OCI-LY1 (cell line): ENCODE data around the gene TAAR6.
"Not testable (repeated sequence)": the region's sequence is repeated elsewhere in the genome, so short reads cannot be mapped to it uniquely, and the experiment has no call there.

ENCODE experiments used
- H2AFZ ChIP-seq: fragments of 200-600 bp; sonication (generic), shearing (Covaris generic); 2 replicates; pipeline ENCODE4 v1.6.0; 2014; ENCODE audit warnings: antibody characterized with exemption, mild to moderate bottlenecking, low read length
- H3F3A ChIP-seq: fragments of 200-600 bp; sonication (generic), shearing (Covaris generic); 2 replicates; pipeline ENCODE4 v1.6.0; 2014; ENCODE audit warnings: mild to moderate bottlenecking, antibody characterized with exemption, low read length, moderate library complexity; ENCODE audit not compliant: insufficient read depth
- H3K27ac ChIP-seq: fragments of 200-600 bp; sonication (generic); 2 replicates; pipeline ENCODE4 v1.5.1; 2014; ENCODE audit warnings: low read length, mixed run types, mild to moderate bottlenecking, low read depth; ENCODE audit not compliant: poor library complexity, severe bottlenecking
- H3K27me3 ChIP-seq: fragments of 200-600 bp; sonication (generic); 2 replicates; pipeline ENCODE4 v1.6.0; 2014; ENCODE audit warnings: antibody characterized with exemption, mild to moderate bottlenecking, low read length, moderate library complexity; ENCODE audit not compliant: insufficient read depth
- H3K36me3 ChIP-seq: fragments of 200-600 bp; sonication (generic); 2 replicates; pipeline ENCODE4 v1.6.1; 2014; ENCODE audit warnings: mild to moderate bottlenecking, antibody characterized with exemption, low read length, moderate library complexity, mixed read lengths; ENCODE audit not compliant: insufficient read depth
- H3K4me1 ChIP-seq: fragments of 200-600 bp; sonication (generic); 2 replicates; pipeline ENCODE4 v1.5.1; 2014; ENCODE audit warnings: mild to moderate bottlenecking, low read length, moderate library complexity; ENCODE audit not compliant: insufficient read depth, severe bottlenecking
- H3K4me2 ChIP-seq: fragments of 200-600 bp; sonication (generic), shearing (Covaris generic); 2 replicates; pipeline ENCODE4 v1.6.1; 2014; ENCODE audit warnings: low read length
- H3K4me3 ChIP-seq: fragments of 200-600 bp; sonication (generic); 2 replicates; pipeline ENCODE4 v1.5.1; 2014; ENCODE audit warnings: low read length, low read depth, mild to moderate bottlenecking, mixed read lengths; ENCODE audit not compliant: poor library complexity, severe bottlenecking
- H3K79me2 ChIP-seq: fragments of 200-600 bp; shearing (Covaris generic); 2 replicates; pipeline ENCODE4 v1.6.1; 2016; ENCODE audit warnings: mixed run types, low read length, mixed read lengths; ENCODE audit not compliant: insufficient read depth
- H3K9ac ChIP-seq: fragments of 200-600 bp; sonication (generic), shearing (Covaris generic); 2 replicates; pipeline ENCODE4 v1.6.1; 2014; ENCODE audit warnings: mild to moderate bottlenecking, low read length, mixed read lengths
- H3K9me2 ChIP-seq: fragments of 200-600 bp; sonication (generic), shearing (Covaris generic); 2 replicates; pipeline ENCODE4 v1.6.1; 2014; ENCODE audit warnings: low read depth, mild to moderate bottlenecking, low read length, mixed read lengths
- H3K9me3 ChIP-seq: fragments of 200-600 bp; shearing (Covaris generic); 2 replicates; pipeline ENCODE4 v1.6.1; 2014; ENCODE audit warnings: low read length, mixed read lengths
- H4K20me1 ChIP-seq: fragments of 200-600 bp; sonication (generic), shearing (Covaris generic); 2 replicates; pipeline ENCODE4 v1.6.0; 2016; ENCODE audit warnings: mild to moderate bottlenecking, low read length; ENCODE audit not compliant: insufficient read depth
- EZH2 ChIP-seq: fragments of 200-600 bp; sonication (generic), shearing (Covaris generic); IDR thresholded peaks from 2 replicates; pipeline ENCODE4 v1.8.0; 2017; ENCODE audit warnings: borderline replicate concordance, mixed run types, mild to moderate bottlenecking, antibody characterized with exemption, low read length, moderate library complexity, mixed read lengths
- TF ChIP-seq, protein P1 (sequence below): fragments of 200-600 bp; sonication (generic), shearing (Covaris generic); IDR thresholded peaks from 2 replicates; pipeline ENCODE4 v1.5.1; 2017; ENCODE audit warnings: mild to moderate bottlenecking, antibody characterized with exemption, low read length, moderate library complexity, mixed read lengths

Gene TAAR6

DNA sequence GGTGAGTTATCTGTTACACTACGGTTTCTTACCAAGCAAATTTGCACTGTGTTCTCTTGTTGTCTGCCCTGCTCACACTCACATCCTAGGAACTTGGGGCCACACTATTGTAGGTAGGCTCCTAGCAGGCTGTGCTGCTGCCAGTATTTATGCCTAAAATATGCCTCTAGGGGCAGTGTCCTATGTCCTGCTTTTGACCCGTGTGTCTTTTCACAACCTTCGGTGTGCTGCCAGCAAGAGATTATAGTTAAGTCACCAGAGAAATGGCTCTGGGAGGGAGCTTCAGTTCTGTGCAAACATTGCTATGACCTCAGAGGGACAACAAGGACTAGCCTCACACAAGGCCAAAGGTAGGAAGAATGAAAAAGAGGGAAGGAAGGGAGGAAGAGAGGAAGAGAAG lies 28.4 kb downstream of the TAAR6 start:
- Histone ChIP-seq H3K4me3 (no peak overlapping the region), H3F3A (no peaks in the 10 kb centered on the region), H3K27ac (no peak overlapping the region), H3K9ac (no peak overlapping the region), H3K36me3 (no peaks in the 10 kb centered on the region), H3K79me2 (no peaks in the 10 kb centered on the region), H4K20me1 (no peaks in the 10 kb centered on the region), H3K4me1 (no peaks in the 10 kb centered on the region), H3K27me3 (no peaks in the 10 kb centered on the region), H3K4me2 (no peak overlapping the region), H3K9me3 (no peaks in the 10 kb centered on the region), H3K9me2 (no peaks in the 10 kb centered on the region), H2AFZ (no peak overlapping the region)
- TF ChIP-seq, protein P1, sequence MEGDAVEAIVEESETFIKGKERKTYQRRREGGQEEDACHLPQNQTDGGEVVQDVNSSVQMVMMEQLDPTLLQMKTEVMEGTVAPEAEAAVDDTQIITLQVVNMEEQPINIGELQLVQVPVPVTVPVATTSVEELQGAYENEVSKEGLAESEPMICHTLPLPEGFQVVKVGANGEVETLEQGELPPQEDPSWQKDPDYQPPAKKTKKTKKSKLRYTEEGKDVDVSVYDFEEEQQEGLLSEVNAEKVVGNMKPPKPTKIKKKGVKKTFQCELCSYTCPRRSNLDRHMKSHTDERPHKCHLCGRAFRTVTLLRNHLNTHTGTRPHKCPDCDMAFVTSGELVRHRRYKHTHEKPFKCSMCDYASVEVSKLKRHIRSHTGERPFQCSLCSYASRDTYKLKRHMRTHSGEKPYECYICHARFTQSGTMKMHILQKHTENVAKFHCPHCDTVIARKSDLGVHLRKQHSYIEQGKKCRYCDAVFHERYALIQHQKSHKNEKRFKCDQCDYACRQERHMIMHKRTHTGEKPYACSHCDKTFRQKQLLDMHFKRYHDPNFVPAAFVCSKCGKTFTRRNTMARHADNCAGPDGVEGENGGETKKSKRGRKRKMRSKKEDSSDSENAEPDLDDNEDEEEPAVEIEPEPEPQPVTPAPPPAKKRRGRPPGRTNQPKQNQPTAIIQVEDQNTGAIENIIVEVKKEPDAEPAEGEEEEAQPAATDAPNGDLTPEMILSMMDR = peak; percentile 45; the same call in 1 of the 2 replicates
- TF ChIP-seq EZH2 = no peak

DNA sequence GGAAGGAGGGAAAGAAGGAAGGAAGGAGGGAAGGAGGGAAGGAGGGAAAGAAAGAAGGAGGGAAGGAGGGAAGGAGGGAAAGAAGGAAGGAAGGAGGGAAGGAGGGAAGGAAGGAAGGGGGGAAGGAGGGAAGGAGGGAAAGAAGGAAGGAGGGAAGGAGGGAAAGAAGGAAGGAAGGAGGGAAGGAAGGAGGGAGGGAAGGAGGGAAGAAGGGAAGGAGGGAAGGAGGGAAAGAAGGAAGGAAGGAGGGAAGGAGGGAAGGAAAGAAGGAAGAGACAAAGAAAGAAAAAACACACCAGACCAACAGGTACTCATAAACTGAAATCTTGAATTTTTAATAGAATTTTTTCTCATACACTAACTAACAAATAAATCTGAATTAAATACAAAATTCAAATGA lies 30.8 kb downstream of the TAAR6 start:
- not testable (repeated sequence) for H3K4me3 ChIP-seq, H3K9me3 ChIP-seq, H3K27ac ChIP-seq, H3K4me2 ChIP-seq, H3K4me1 ChIP-seq, H3F3A ChIP-seq, H3K79me2 ChIP-seq, H3K27me3 ChIP-seq, H2AFZ ChIP-seq, H3K36me3 ChIP-seq, H3K9ac ChIP-seq, H4K20me1 ChIP-seq, H3K9me2 ChIP-seq

DNA sequence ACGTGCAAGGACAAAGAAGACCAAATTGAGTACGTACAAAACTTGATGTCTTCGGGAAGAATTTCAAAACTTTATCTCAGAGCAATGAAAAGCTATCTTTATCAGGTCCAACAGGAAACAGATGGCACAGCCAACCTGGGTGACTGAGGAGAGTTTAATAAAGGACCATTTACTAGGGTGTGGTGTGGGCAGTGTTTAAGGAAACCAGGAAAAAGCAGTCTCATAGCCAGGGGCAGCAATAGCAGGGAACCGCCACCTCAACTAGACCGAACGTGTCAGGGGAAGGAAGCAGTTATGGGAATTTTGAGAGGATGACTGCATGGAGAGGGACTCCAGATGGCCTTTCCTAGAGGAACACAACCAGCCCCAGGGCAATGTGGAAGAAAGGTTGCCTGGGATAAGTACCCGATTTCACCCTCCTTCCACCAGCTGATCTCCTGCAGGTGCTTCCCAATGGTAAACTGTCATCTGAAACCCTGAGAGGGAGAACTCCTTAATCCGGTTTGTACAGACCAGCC lies 34.6 kb downstream of the TAAR6 start:
- no peaks in the 10 kb centered on the region for H3K9me2 ChIP-seq
- H3K4me2 ChIP-seq = no peak overlapping the region
- no peaks in the 10 kb centered on the region for H3K27me3 ChIP-seq
- H3K4me3 ChIP-seq = no peak overlapping the region
- no peaks in the 10 kb centered on the region for H3K4me1 ChIP-seq
- no peak overlapping the region for H2AFZ ChIP-seq
- no peak overlapping the region for H3K27ac ChIP-seq
- H3K36me3 ChIP-seq = no peaks in the 10 kb centered on the region
- H3F3A ChIP-seq = no peaks in the 10 kb centered on the region
- TF ChIP-seq, protein P1 = no peak
- no peak for TF ChIP-seq EZH2
- no peaks in the 10 kb centered on the region for H4K20me1 ChIP-seq
- no peaks in the 10 kb centered on the region for H3K9me3 ChIP-seq
- H3K79me2 ChIP-seq = no peaks in the 10 kb centered on the region
- no peak overlapping the region for H3K9ac ChIP-seq

DNA sequence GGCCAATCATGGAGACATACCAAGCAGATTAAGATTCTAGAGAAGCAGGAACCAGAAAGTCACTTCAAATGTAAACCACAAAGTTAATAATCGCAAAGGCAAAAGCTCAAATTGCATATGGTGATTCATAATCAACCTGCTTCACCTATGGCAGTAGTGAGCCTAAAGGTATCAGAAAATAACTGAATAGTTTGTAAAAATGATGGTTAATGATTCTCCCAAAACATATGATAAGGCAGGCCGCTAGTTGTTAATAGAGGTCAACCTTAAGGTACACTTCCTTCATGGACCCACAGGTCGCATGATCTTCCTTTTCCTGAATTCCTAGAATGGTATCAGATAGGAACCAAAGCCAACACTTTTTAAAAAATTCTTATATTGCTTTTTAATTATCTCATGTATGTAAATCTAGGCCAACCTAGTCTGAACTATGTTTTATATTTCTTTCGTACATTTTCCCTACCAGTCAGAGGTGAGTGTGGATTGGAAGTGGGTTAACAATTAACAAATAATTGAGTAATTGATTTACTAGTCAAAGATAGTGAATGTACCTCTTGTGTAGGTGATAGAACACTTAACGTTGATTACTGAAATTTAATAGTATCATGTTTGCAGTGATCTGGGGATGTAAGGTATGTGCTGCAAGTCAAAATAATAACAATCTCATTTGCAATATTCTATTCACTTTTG lies 37.6 kb downstream of the TAAR6 start:
- Histone ChIP-seq H4K20me1 (no peaks in the 10 kb centered on the region), H3K9me2 (no peaks in the 10 kb centered on the region)

More for the DNA sequence above, 37.6 kb downstream of the TAAR6 start:
- no peaks in the 10 kb centered on the region for H3K36me3 ChIP-seq
- no peaks in the 10 kb centered on the region for H3K79me2 ChIP-seq
- no peak overlapping the region for H2AFZ ChIP-seq
- TF ChIP-seq EZH2 = no peak
- TF ChIP-seq, protein P1 = no peak
- H3F3A ChIP-seq = no peaks in the 10 kb centered on the region
- H3K27me3 ChIP-seq = no peaks in the 10 kb centered on the region
- no peak overlapping the region for H3K9ac ChIP-seq
- no peak overlapping the region for H3K4me3 ChIP-seq
- H3K27ac ChIP-seq = no peak overlapping the region
- no peaks in the 10 kb centered on the region for H3K9me3 ChIP-seq
- H3K4me2 ChIP-seq = no peak overlapping the region
- no peaks in the 10 kb centered on the region for H3K4me1 ChIP-seq
